Measurements from ENCODE around the gene PRLR.

PRLR gene

GRCh38 chr5:35081134-35081533 lies 149.2 kb downstream of the PRLR start:
- Histone ChIP-seq H3K23ac (ENCODE audit: low read length in 2 of 2) (no peak overlapping the region), H2AK5ac (ENCODE audit: low read length, severe bottlenecking) (no peak overlapping the region), H2AFZ (ENCODE audit: low read depth, low read length) (no peak overlapping the region), H2BK120ac (ENCODE audit: low read depth, low read length) (no peak overlapping the region), H2BK5ac (ENCODE audit: low read depth, low read length, poor library complexity, severe bottlenecking) (no peak overlapping the region), H3K9me3 (ENCODE audit: control insufficient read depth, low read length) (no peaks in the 10 kb centered on the region), H3K36me3 (ENCODE audit: control insufficient read depth in 1 of 2, insufficient read depth in 2 of 2, low read depth in 1 of 2, low read length in 2 of 2) (no peaks in the 10 kb centered on the region), H3K14ac (ENCODE audit: low read length in 2 of 2) (no peak overlapping the region), H2BK12ac (ENCODE audit: low read length in 2 of 2) (no peak overlapping the region), H3K4me2 (ENCODE audit: low read length, poor library complexity, severe bottlenecking) (no peak overlapping the region), H2BK15ac (ENCODE audit: low read depth, poor library complexity, severe bottlenecking) (no peak overlapping the region), H3K27ac (ENCODE audit: low read length, poor library complexity, severe bottlenecking) (no peak overlapping the region), H3K27me3 (ENCODE audit: control insufficient read depth in 1 of 2, insufficient read depth in 1 of 2, low read length in 2 of 2) (no peaks in the 10 kb centered on the region), H3K4me3 (ENCODE audit: insufficient read depth in 1 of 2, low read depth in 1 of 2, low read length in 2 of 2) (no peak overlapping the region), H4K91ac (ENCODE audit: low read length) (no peak overlapping the region), H3K4me1 (ENCODE audit: control insufficient read depth, insufficient read depth, low read depth, low read length) (peaks cover 2% of the 10 kb centered on the region), H3K9ac (ENCODE audit: low read length) (no peak overlapping the region), H4K8ac (ENCODE audit: low read length) (no peak overlapping the region), H3K4ac (ENCODE audit: low read depth in 1 of 2, low read length in 2 of 2) (no peak overlapping the region), H3K79me1 (replicated peaks; ENCODE audit: low read length, poor library complexity, severe bottlenecking) (no peaks in the 10 kb centered on the region), H3K18ac (ENCODE audit: low read depth in 1 of 2, low read length in 2 of 2) (no peak overlapping the region)
- no peak for DNase-seq
- WGBS = 83% methylated on average over 5 of the region's 6 CpGs

DNA sequence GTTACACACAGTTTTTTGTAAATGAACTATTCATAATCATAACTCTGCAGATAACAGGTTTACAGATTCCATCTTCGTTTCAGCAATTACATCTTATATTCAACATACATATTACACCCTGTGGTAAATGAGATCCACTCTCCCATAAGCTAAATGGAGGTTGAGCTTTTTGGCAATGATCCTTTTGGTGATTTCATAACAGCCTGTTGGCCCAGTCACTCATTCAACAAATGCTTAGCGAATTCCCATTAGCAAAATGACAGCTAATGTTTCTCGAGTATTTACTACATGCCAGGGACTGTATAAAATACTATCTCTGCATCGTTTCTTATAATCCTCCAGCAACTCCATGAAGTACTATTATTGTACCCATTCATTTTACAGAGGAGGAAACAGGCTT lies 157.1 kb downstream of the PRLR start:
- H3K9ac ChIP-seq (ENCODE audit: low read length) = no peak overlapping the region
- no peak overlapping the region for H2BK120ac ChIP-seq (ENCODE audit: low read depth, low read length)
- H4K91ac ChIP-seq (ENCODE audit: low read length) = no peak overlapping the region
- no peak overlapping the region for H3K23ac ChIP-seq (ENCODE audit: low read length in 2 of 2)
- H3K4me1 ChIP-seq (ENCODE audit: control insufficient read depth, insufficient read depth, low read depth, low read length) = no peaks in the 10 kb centered on the region
- no peak overlapping the region for H2BK15ac ChIP-seq (ENCODE audit: low read depth, poor library complexity, severe bottlenecking)
- H3K79me1 ChIP-seq (replicated peaks; ENCODE audit: low read length, poor library complexity, severe bottlenecking) = no peaks in the 10 kb centered on the region
- no peak overlapping the region for H3K18ac ChIP-seq (ENCODE audit: low read depth in 1 of 2, low read length in 2 of 2)
- H2AK5ac ChIP-seq (ENCODE audit: low read length, severe bottlenecking) = no peak overlapping the region
- no peaks in the 10 kb centered on the region for H3K27me3 ChIP-seq (ENCODE audit: control insufficient read depth in 1 of 2, insufficient read depth in 1 of 2, low read length in 2 of 2)
- H3K36me3 ChIP-seq (ENCODE audit: control insufficient read depth in 1 of 2, insufficient read depth in 2 of 2, low read depth in 1 of 2, low read length in 2 of 2) = no peaks in the 10 kb centered on the region
- no peak overlapping the region for H2BK12ac ChIP-seq (ENCODE audit: low read length in 2 of 2)
- no peak overlapping the region for H3K4me3 ChIP-seq (ENCODE audit: insufficient read depth in 1 of 2, low read depth in 1 of 2, low read length in 2 of 2)
- no peak overlapping the region for H3K14ac ChIP-seq (ENCODE audit: low read length in 2 of 2)
- H2BK5ac ChIP-seq (ENCODE audit: low read depth, low read length, poor library complexity, severe bottlenecking) = no peak overlapping the region
- no peak overlapping the region for H3K27ac ChIP-seq (ENCODE audit: low read length, poor library complexity, severe bottlenecking)
- H3K9me3 ChIP-seq (ENCODE audit: control insufficient read depth, low read length) = peaks cover 4% of the 10 kb centered on the region
- no peak overlapping the region for H3K4ac ChIP-seq (ENCODE audit: low read depth in 1 of 2, low read length in 2 of 2)
- no peak overlapping the region for H4K8ac ChIP-seq (ENCODE audit: low read length)
- 93% methylated on average over 3 of the region's 4 CpGs for WGBS
- no peak for DNase-seq
- H2AFZ ChIP-seq (ENCODE audit: low read depth, low read length) = no peak overlapping the region
- no peak overlapping the region for H3K4me2 ChIP-seq (ENCODE audit: low read length, poor library complexity, severe bottlenecking)

GRCh38 chr5:35069188-35069587 lies 161.1 kb downstream of the PRLR start:
- DNase-seq = no peak
- Histone ChIP-seq H2BK120ac (ENCODE audit: low read depth, low read length) (no peak overlapping the region), H3K4me3 (ENCODE audit: insufficient read depth in 1 of 2, low read depth in 1 of 2, low read length in 2 of 2) (no peak overlapping the region), H3K9me3 (ENCODE audit: control insufficient read depth, low read length) (peaks cover 4% of the 10 kb centered on the region), H2AK5ac (ENCODE audit: low read length, severe bottlenecking) (no peak overlapping the region), H2AFZ (ENCODE audit: low read depth, low read length) (no peak overlapping the region), H3K4me2 (ENCODE audit: low read length, poor library complexity, severe bottlenecking) (no peak overlapping the region), H2BK5ac (ENCODE audit: low read depth, low read length, poor library complexity, severe bottlenecking) (no peak overlapping the region), H3K79me1 (replicated peaks; ENCODE audit: low read length, poor library complexity, severe bottlenecking) (no peaks in the 10 kb centered on the region), H3K9ac (ENCODE audit: low read length) (no peak overlapping the region), H3K14ac (ENCODE audit: low read length in 2 of 2) (no peak overlapping the region), H3K4me1 (ENCODE audit: control insufficient read depth, insufficient read depth, low read depth, low read length) (no peaks in the 10 kb centered on the region), H3K27ac (ENCODE audit: low read length, poor library complexity, severe bottlenecking) (no peak overlapping the region), H4K91ac (ENCODE audit: low read length) (no peak overlapping the region), H2BK12ac (ENCODE audit: low read length in 2 of 2) (no peak overlapping the region), H3K27me3 (ENCODE audit: control insufficient read depth in 1 of 2, insufficient read depth in 1 of 2, low read length in 2 of 2) (no peaks in the 10 kb centered on the region), H3K36me3 (ENCODE audit: control insufficient read depth in 1 of 2, insufficient read depth in 2 of 2, low read depth in 1 of 2, low read length in 2 of 2) (no peaks in the 10 kb centered on the region), H3K4ac (ENCODE audit: low read depth in 1 of 2, low read length in 2 of 2) (no peak overlapping the region), H3K18ac (ENCODE audit: low read depth in 1 of 2, low read length in 2 of 2) (no peak overlapping the region), H2BK15ac (ENCODE audit: low read depth, poor library complexity, severe bottlenecking) (no peak overlapping the region), H4K8ac (ENCODE audit: low read length) (no peak overlapping the region), H3K23ac (ENCODE audit: low read length in 2 of 2) (no peak overlapping the region)
- no CpG with 5 or more reads among the region's 1 CpG for WGBS

DNA sequence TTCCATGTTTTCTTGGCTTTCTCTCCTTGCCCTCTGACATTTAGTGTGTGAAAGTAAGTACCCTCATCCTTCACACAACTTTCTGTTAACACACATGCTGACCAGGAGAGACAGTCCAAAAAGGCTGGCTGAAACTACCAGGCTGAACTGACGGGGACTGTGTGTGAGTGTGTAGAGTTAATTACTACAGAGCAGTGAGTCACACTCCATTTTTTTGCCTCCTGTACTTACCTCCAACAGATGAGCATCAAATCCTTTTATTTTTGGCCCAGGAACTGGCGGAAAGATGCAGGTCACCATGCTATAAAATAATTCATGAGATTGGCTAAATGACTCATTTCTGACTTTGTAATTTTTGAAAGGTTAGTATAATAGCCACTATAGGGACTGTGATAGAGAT lies 162.3 kb downstream of the PRLR start:
- H3K14ac ChIP-seq (ENCODE audit: low read length in 2 of 2) = no peak overlapping the region
- H3K79me1 ChIP-seq (replicated peaks; ENCODE audit: low read length, poor library complexity, severe bottlenecking) = no peaks in the 10 kb centered on the region
- no peak overlapping the region for H2AFZ ChIP-seq (ENCODE audit: low read depth, low read length)
- no peak overlapping the region for H2BK120ac ChIP-seq (ENCODE audit: low read depth, low read length)
- H3K27ac ChIP-seq (ENCODE audit: low read length, poor library complexity, severe bottlenecking) = no peak overlapping the region
- no peaks in the 10 kb centered on the region for H3K9me3 ChIP-seq (ENCODE audit: control insufficient read depth, low read length)
- H2BK15ac ChIP-seq (ENCODE audit: low read depth, poor library complexity, severe bottlenecking) = no peak overlapping the region
- 63% methylated on average over 1 of the region's 2 CpGs for WGBS
- no peak overlapping the region for H2AK5ac ChIP-seq (ENCODE audit: low read length, severe bottlenecking)
- no peaks in the 10 kb centered on the region for H3K4me1 ChIP-seq (ENCODE audit: control insufficient read depth, insufficient read depth, low read depth, low read length)
- no peaks in the 10 kb centered on the region for H3K27me3 ChIP-seq (ENCODE audit: control insufficient read depth in 1 of 2, insufficient read depth in 1 of 2, low read length in 2 of 2)
- H3K4me3 ChIP-seq (ENCODE audit: insufficient read depth in 1 of 2, low read depth in 1 of 2, low read length in 2 of 2) = no peak overlapping the region
- no peak for DNase-seq
- no peak overlapping the region for H3K23ac ChIP-seq (ENCODE audit: low read length in 2 of 2)
- no peak overlapping the region for H3K18ac ChIP-seq (ENCODE audit: low read depth in 1 of 2, low read length in 2 of 2)
- no peak overlapping the region for H2BK5ac ChIP-seq (ENCODE audit: low read depth, low read length, poor library complexity, severe bottlenecking)
- H4K8ac ChIP-seq (ENCODE audit: low read length) = no peak overlapping the region
- no peak overlapping the region for H3K9ac ChIP-seq (ENCODE audit: low read length)
- no peaks in the 10 kb centered on the region for H3K36me3 ChIP-seq (ENCODE audit: control insufficient read depth in 1 of 2, insufficient read depth in 2 of 2, low read depth in 1 of 2, low read length in 2 of 2)
- no peak overlapping the region for H2BK12ac ChIP-seq (ENCODE audit: low read length in 2 of 2)
- H3K4ac ChIP-seq (ENCODE audit: low read depth in 1 of 2, low read length in 2 of 2) = no peak overlapping the region
- no peak overlapping the region for H3K4me2 ChIP-seq (ENCODE audit: low read length, poor library complexity, severe bottlenecking)
- no peak overlapping the region for H4K91ac ChIP-seq (ENCODE audit: low read length)

Data from mesenchymal stem cell (in vitro differentiated cells and primary cell).